Heart left ventricle (tissue), 13 donors: ENCODE data around the gene EIF4B.

Experiments
- POLR2A ChIP-seq, 2 donors: fragments of 450-650 bp; IDR thresholded peaks; one replicate each; pipeline ENCODE4 v1.6.1; 2017; ENCODE audit warnings: antibody characterized with exemption in 2 of 2, mild to moderate bottlenecking in 2 of 2, moderate library complexity in 2 of 2
- TF ChIP-seq, protein P1 (sequence below), 12 donors: fragments of 200-600 bp; sonication (generic) in 4 of 12; IDR thresholded peaks; one replicate each; pipeline versions ENCODE4 v1.5.0 to v1.8.0; 2018 to 2022; ENCODE audit warnings: antibody characterized with exemption in 12 of 12, mild to moderate bottlenecking in 5 of 12
- donor health status: ischemic (EF 13 %, LVEDD 7.1; RV severe dilation, severe dysfunction).
- donor health status: DM: no; HTN: yes; CAD: no.
- donor health status: DM: no; HTN: no; CAD: no.
- donor health status: ischemic (EF 25% LVEDD 6.9; RV normal size, moderate dysfunction).
- donor health status: ischemic (EF 25% LVEDD 5.7; RV mildly dilated, moderate dysfunction).
- donor health status: ischemic (EF 35%, LVEDD 5.7; RV mildly dilated, moderate dysfunction).
- donor health status: nonischemic (EF 11% LVEDD 7.7; RV severe dilation, severe dysfunction).
- donor health status: DM: yes; HTN: yes; CAD: no.
- donor health status: PGD.
- donor health status: ischemic (EF 29% LVEDD 5.4; RV normal size, mild dysfunction).
- donor health status: nonischemic (EF 23%, LVEDD 6.1; RV moderate dilation, normal function).

DNA sequence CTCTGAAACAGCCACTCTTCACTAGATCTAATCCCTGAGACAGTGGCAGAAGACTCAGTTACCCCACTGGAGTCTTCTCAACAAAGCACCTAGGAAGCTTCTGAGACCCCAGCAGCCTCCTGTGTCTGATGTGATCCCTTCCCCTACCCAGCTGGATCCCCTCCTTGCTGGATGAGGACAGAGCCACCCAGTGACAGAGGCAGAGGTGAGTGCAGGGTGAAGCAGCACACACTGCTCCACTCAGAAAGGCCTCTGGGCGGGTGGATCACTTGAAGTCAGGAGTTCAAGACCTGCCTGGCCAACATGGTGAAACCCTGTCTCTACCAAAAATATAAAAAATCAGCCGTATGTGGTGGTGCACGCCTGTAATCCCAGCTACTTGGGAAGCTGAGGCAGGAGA is 70.2 kb downstream of the EIF4B start:
- TF ChIP-seq, protein P1, sequence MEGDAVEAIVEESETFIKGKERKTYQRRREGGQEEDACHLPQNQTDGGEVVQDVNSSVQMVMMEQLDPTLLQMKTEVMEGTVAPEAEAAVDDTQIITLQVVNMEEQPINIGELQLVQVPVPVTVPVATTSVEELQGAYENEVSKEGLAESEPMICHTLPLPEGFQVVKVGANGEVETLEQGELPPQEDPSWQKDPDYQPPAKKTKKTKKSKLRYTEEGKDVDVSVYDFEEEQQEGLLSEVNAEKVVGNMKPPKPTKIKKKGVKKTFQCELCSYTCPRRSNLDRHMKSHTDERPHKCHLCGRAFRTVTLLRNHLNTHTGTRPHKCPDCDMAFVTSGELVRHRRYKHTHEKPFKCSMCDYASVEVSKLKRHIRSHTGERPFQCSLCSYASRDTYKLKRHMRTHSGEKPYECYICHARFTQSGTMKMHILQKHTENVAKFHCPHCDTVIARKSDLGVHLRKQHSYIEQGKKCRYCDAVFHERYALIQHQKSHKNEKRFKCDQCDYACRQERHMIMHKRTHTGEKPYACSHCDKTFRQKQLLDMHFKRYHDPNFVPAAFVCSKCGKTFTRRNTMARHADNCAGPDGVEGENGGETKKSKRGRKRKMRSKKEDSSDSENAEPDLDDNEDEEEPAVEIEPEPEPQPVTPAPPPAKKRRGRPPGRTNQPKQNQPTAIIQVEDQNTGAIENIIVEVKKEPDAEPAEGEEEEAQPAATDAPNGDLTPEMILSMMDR (IDR thresholded peaks at IDR 0.05), result no peak
- TF ChIP-seq POLR2A (IDR thresholded peaks at IDR 0.05), result no peak
